Bronchial epithelial cell (primary cell): Measurements from ENCODE around the gene PTPRZ1. TPM values are rescaled to one million over a fixed set of nuclear protein-coding genes. Genes with fewer than 3 reads are reported as not detected.

Experiments
- DNase-seq: peaks from one replicate; pipeline ENCODE4 v3.0.0-alpha.2; 2010; ENCODE audit warnings: low read depth
- FAIRE-seq: peaks from 2 replicates; lab custom pipeline; 2011; peaks lifted over from hg19 to GRCh38; lab: Jason Lieb, UNC
- H3K27me3 ChIP-seq: 2 replicates; pipeline ENCODE4 v1.5.1; 2011; ENCODE audit warnings: low read length; ENCODE audit not compliant: control insufficient read depth, insufficient read depth
- H3K36me3 ChIP-seq: 2 replicates; pipeline ENCODE4 v1.5.1; 2011; ENCODE audit warnings: low read length; ENCODE audit not compliant: control insufficient read depth, insufficient read depth
- H3K4me3 ChIP-seq: 2 replicates; pipeline ENCODE4 v1.5.1; 2011; ENCODE audit warnings: mild to moderate bottlenecking, low read depth, low read length, control low read depth
- total RNA-seq: library from RNA; depleted of rRNA; stranded (reverse); fragments of >200 nt; gene quantifications from 2 replicates; pipeline ENCODE4 v1.2.1, GENCODE V29; 2014
- TF ChIP-seq, protein P1 (sequence below): IDR thresholded peaks from 2 replicates; pipeline ENCODE4 v1.5.1; 2011; ENCODE audit warnings: mild to moderate bottlenecking, moderate library complexity, low read length, control low read depth, inconsistent platforms; ENCODE audit not compliant: insufficient read depth, severe bottlenecking

The PTPRZ1 gene
- total RNA-seq, 1 donor from 2014 or later: 2.6 TPM

DNA sequence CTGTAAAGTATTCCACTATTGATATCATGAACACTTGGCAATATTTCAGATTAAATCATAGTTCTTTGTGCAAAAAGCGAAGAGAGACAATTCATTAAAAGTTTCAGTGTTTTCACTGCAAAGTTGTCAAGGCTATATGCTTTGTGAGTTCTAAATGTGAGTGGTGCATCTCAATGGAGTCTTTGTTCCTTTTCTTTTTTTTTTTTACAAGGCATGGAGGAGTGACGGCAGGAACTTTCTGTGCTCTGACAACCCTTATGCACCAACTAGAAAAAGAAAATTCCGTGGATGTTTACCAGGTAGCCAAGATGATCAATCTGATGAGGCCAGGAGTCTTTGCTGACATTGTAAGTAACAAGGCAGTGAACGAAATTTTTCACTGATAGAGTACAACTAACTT lies 186.6 kb downstream of the PTPRZ1 start:
- DNase-seq (no peak), FAIRE-seq (no peak)
- Histone ChIP-seq H3K36me3 (no peaks in the 10 kb centered on the region), H3K27me3 (no peaks in the 10 kb centered on the region), H3K4me3 (no peak overlapping the region)
- TF ChIP-seq, protein P1, sequence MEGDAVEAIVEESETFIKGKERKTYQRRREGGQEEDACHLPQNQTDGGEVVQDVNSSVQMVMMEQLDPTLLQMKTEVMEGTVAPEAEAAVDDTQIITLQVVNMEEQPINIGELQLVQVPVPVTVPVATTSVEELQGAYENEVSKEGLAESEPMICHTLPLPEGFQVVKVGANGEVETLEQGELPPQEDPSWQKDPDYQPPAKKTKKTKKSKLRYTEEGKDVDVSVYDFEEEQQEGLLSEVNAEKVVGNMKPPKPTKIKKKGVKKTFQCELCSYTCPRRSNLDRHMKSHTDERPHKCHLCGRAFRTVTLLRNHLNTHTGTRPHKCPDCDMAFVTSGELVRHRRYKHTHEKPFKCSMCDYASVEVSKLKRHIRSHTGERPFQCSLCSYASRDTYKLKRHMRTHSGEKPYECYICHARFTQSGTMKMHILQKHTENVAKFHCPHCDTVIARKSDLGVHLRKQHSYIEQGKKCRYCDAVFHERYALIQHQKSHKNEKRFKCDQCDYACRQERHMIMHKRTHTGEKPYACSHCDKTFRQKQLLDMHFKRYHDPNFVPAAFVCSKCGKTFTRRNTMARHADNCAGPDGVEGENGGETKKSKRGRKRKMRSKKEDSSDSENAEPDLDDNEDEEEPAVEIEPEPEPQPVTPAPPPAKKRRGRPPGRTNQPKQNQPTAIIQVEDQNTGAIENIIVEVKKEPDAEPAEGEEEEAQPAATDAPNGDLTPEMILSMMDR: no peak

DNA sequence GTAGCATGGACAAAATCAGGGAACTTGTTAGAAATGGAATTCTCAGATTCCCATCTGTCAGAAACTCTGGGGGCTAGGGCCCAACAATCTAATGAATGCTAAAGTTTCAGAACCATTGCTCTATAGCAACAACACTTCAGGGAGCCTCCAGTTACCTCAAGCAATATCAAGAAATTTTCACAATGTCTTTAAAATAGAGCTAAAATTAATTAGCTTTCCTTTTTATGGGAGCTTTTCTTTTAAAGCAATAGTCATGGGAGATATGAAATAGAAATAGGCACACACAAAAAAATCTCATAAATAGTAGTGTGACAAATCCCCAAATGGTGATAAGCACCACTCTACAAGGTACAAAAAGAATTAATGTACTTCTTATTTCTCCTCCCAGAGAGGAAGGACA lies 190.2 kb downstream of the PTPRZ1 start:
- TF ChIP-seq, protein P1: no peak
- no peak for FAIRE-seq
- Histone ChIP-seq H3K4me3 (no peak overlapping the region), H3K36me3 (no peaks in the 10 kb centered on the region), H3K27me3 (no peaks in the 10 kb centered on the region)
- no peak for DNase-seq

DNA sequence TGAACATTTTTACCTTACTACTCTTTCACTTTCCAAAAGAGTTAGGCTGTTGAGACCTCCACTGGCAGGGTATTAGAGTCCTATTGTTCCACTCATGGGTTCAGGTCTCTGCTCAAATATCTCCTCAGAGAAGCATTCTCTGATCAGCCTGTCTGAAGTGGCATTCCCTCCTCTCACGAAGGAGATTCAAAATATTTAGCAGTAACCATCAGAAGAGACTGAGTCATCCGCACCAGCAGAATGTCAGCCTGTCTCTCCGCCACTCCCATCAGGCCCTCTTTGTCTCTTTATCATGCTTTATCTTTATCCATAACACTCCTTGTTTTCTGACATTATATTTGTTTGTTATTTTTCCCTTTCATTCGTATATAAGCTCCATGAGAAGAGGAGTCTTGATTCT lies 192.0 kb downstream of the PTPRZ1 start:
- Histone ChIP-seq H3K4me3 (no peak overlapping the region), H3K36me3 (no peaks in the 10 kb centered on the region), H3K27me3 (no peaks in the 10 kb centered on the region)
- FAIRE-seq: no peak
- TF ChIP-seq, protein P1: no peak
- no peak for DNase-seq

DNA sequence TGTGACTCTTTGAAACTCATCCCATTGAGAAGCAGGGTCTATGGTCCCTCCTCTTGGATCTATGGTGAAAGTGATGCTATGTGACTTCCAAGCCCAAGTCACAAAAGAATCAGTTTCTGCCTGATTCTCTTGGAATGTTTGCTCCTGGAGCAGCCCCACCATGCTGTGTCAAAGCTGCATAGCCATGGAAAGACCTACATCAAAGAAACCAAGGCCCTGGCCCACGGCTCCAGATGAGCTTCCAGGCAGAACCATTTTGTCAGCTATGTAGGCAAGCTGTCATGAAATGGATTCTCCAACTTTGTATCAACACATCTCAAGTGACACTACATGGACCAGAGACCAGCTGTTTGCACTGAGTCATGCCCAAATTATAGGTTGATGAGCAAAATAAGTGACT lies 194.1 kb downstream of the PTPRZ1 start:
- Histone ChIP-seq H3K36me3 (no peaks in the 10 kb centered on the region), H3K27me3 (no peaks in the 10 kb centered on the region), H3K4me3 (no peak overlapping the region)
- no peak for FAIRE-seq
- TF ChIP-seq, protein P1: no peak
- no peak for DNase-seq

DNA sequence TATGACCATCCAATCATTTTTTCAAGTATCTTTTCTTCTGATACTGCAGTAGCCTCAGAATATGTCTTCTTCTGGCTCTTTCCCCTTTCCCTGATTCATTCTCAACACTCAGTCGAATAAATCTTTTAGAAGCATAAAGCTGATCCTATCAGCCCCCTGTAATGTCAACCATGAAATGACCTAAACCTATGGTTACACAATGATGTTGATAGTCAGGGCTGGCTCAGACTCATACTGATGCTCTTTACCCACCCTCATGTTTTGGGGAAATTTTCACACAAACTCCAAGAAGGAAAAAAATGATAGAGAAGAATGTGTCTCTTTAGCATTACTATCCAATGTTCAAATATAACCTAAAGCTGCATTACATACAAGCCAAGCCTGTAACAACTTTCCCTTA lies 195.1 kb downstream of the PTPRZ1 start:
- DNase-seq (no peak), FAIRE-seq (no peak)
- Histone ChIP-seq H3K4me3 (no peak overlapping the region), H3K27me3 (no peaks in the 10 kb centered on the region), H3K36me3 (no peaks in the 10 kb centered on the region)
- TF ChIP-seq, protein P1: no peak

DNA sequence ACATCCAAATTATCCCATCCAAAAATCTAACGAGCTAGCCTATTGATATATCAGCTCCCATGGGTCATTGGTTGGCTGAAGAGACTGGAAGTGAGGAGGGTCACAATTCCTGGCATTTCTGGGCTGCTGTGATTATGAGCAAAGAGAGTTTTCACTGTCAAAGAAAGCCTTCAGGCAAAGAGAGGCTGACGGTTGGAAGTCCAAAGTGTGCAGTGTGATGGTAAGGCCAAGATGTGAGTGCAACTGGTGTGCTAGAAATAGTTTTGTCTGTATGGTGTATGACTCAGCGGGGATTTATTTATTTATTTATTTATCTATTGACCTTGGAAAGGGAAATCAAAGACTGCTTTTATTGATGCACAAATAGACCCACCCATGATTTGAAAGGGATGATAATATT lies 196.0 kb downstream of the PTPRZ1 start:
- Histone ChIP-seq H3K36me3 (no peaks in the 10 kb centered on the region), H3K27me3 (no peaks in the 10 kb centered on the region), H3K4me3 (no peak overlapping the region)
- DNase-seq (no peak), FAIRE-seq (no peak)
- TF ChIP-seq, protein P1: no peak
